Upper lobe of left lung (tissue), 4 donors: ENCODE results near the gene ACTR3.

Experiments
- CTCF ChIP-seq, 6 experiments: fragments of 450-650 bp in 4 of 6; fragments of 200-600 bp in 2 of 6; sonication (generic) in 2 of 6; IDR thresholded peaks; one replicate each; pipeline ENCODE4 v1.5.1; 2016 to 2019; ENCODE audit warnings: antibody characterized with exemption in 6 of 6
- POLR2A ChIP-seq, 4 donors: fragments of 450-650 bp; IDR thresholded peaks; one replicate each; pipeline ENCODE4 v1.5.1; 2016 to 2017; ENCODE audit warnings: antibody characterized with exemption in 4 of 4, mild to moderate bottlenecking in 2 of 4
- POLR2AphosphoS5 ChIP-seq, 2 donors: sonication (generic); formaldehyde crosslinking; IDR thresholded peaks; one replicate each; pipeline ENCODE4 v1.5.1; 2017; ENCODE audit warnings: antibody characterized with exemption in 2 of 2

DNA sequence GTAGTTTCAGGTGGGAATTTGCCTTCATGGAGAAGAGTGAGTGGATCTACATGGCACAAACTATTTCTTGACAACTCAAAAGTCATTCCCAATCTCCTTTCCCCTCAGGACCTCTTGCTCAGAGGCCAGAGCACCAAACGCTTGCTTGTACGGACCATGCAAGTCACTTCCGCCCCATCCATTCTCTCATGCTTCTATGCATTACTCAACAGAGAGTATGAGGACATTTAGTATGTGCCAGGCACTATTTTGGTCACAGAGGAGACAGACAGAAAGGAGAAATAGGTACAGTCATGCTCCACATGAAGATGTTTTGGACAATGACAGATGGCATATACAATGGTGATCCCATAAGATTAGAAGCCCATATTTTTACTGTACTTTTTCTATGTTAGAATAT is 117.5 kb downstream of the ACTR3 start:
- no peak for TF ChIP-seq POLR2A (IDR thresholded peaks at IDR 0.05)
- no peak for TF ChIP-seq POLR2AphosphoS5 (IDR thresholded peaks at IDR 0.05)
- TF ChIP-seq CTCF (IDR thresholded peaks at IDR 0.05) = no peak
